HL-60 (cell line): Measurements from ENCODE around the gene TOP3A.

Experiments used
- CTCF ChIP-seq: IDR thresholded peaks from one replicate; pipeline ENCODE4 v1.5.1; 2011; ENCODE audit warnings: low read length, control low read depth, inconsistent platforms; ENCODE audit not compliant: insufficient read depth
- GABPA ChIP-seq: IDR thresholded peaks from 2 replicates; pipeline ENCODE4 v1.6.1; 2012; ENCODE audit warnings: low read depth
- POLR2AphosphoS5 ChIP-seq: IDR thresholded peaks from 2 replicates; pipeline ENCODE4 v1.6.1; 2012; ENCODE audit warnings: low read depth
- REST ChIP-seq: IDR thresholded peaks from 2 replicates; pipeline ENCODE4 v1.6.1; 2012; ENCODE audit warnings: low read depth; ENCODE audit not compliant: insufficient replicate concordance

- TF ChIP-seq CTCF = no peak
- no peak for TF ChIP-seq GABPA
- no peak for TF ChIP-seq POLR2AphosphoS5
- TF ChIP-seq REST = no peak
These were observed 87.2 kb downstream of the TOP3A start for GRCh38 chr17:18227635-18228034.
